K562 (cell line): ENCODE results near the gene PPP1R9B. TPM values are rescaled to one million over a fixed set of nuclear protein-coding genes. Genes with fewer than 3 reads are reported as not detected.

ENCODE experiments used
- BRD4 ChIP-seq: fragments of 200-600 bp; sonication (generic); IDR thresholded peaks from 2 replicates; pipeline ENCODE4 v1.6.1; 2017; ENCODE audit warnings: inconsistent platforms
- BRF1 ChIP-seq: IDR thresholded peaks from 3 replicates; pipeline ENCODE4 v1.6.1; 2011; ENCODE audit warnings: borderline replicate concordance, mild to moderate bottlenecking; ENCODE audit not compliant: insufficient read length; ENCODE audit errors: extremely low read depth
- CGGBP1 ChIP-seq: fragments of 250-450 bp; sonication (Bioruptor Pico); IDR thresholded peaks from 2 replicates; pipeline ENCODE4 v1.9.0; 2021; ENCODE audit warnings: mild to moderate bottlenecking
- CHD2 ChIP-seq: IDR thresholded peaks from 2 replicates; pipeline ENCODE4 v1.6.1; 2011; ENCODE audit warnings: low read depth, low read length
- CREB3 ChIP-seq: fragments of 450-650 bp; conservative IDR thresholded peaks from 2 replicates; pipeline ENCODE4 v1.6.1; 2016; ENCODE audit warnings: missing genetic modification characterization, low read depth, mild to moderate bottlenecking, missing compliant biosample characterization, moderate library complexity
- CREM ChIP-seq: IDR thresholded peaks from 2 replicates; pipeline ENCODE4 v1.6.1; 2014; ENCODE audit warnings: antibody characterized with exemption, low read depth
- HDAC1 ChIP-seq, 2 experiments: fragments of 450-650 bp; IDR thresholded peaks; 2 replicates each; pipeline ENCODE4 v1.6.1; 2016 to 2017; ENCODE audit warnings: inconsistent platforms in 1 of 2, mild to moderate bottlenecking in 1 of 2, moderate library complexity in 1 of 2
- ILF3 ChIP-seq: fragments of 450-650 bp; IDR thresholded peaks from 2 replicates; pipeline ENCODE4 v1.6.1; 2018; ENCODE audit warnings: antibody characterized with exemption, mild to moderate bottlenecking, moderate library complexity, borderline replicate concordance
- KAT8 ChIP-seq: fragments of 450-650 bp; IDR thresholded peaks from 2 replicates; pipeline ENCODE4 v1.6.1; 2016; ENCODE audit warnings: low read depth, mild to moderate bottlenecking
- LEF1 ChIP-seq: fragments of 450-650 bp; IDR thresholded peaks from 2 replicates; pipeline ENCODE4 v1.6.1; 2016; ENCODE audit warnings: mild to moderate bottlenecking
- PCBP1 ChIP-seq: fragments of 200-400 bp; formaldehyde crosslinking; IDR thresholded peaks from 2 replicates; pipeline ENCODE4 v1.6.1; 2018; ENCODE audit warnings: mild to moderate bottlenecking, low read depth, low read length; ENCODE audit not compliant: poor library complexity, severe bottlenecking
- PRDM10 ChIP-seq: fragments of 450-650 bp; IDR thresholded peaks from 2 replicates; pipeline ENCODE4 v1.6.1; 2018; ENCODE audit not compliant: partially characterized antibody
- SMAD3 ChIP-seq: fragments of 450-650 bp; formaldehyde crosslinking; conservative IDR thresholded peaks from 2 replicates; pipeline ENCODE4 v1.4.0; 2020; ENCODE audit warnings: mild to moderate bottlenecking
- STAT6 ChIP-seq: sonication (generic); formaldehyde crosslinking; IDR thresholded peaks from 2 replicates; pipeline ENCODE4 v1.8.1; 2023; ENCODE audit warnings: mild to moderate bottlenecking, missing genetic modification reagents
- ZBTB9 ChIP-seq: fragments of 450-650 bp; formaldehyde crosslinking; IDR thresholded peaks from 2 replicates; pipeline ENCODE4 v1.4.0; 2020; ENCODE audit warnings: mild to moderate bottlenecking, moderate library complexity
- ZNF232 ChIP-seq: sonication (generic); formaldehyde crosslinking; IDR thresholded peaks from 2 replicates; pipeline ENCODE4 v1.8.0; 2022; ENCODE audit warnings: mild to moderate bottlenecking, missing genetic modification reagents
- ZNF644 ChIP-seq: fragments of 200-800 bp; sonication (Bioruptor generic); IDR thresholded peaks from 2 replicates; pipeline ENCODE4 v1.6.1; 2016; ENCODE audit warnings: low read depth, missing genetic modification characterization, missing compliant biosample characterization
- ZNF668 ChIP-seq: fragments of 250-450 bp; sonication (Bioruptor Pico); IDR thresholded peaks from 2 replicates; pipeline ENCODE4 v1.8.0; 2022; ENCODE audit warnings: mild to moderate bottlenecking, inconsistent platforms
- ZNF75A ChIP-seq: fragments of 450-650 bp; formaldehyde crosslinking; IDR thresholded peaks from 2 replicates; pipeline ENCODE4 v1.4.0; 2020; ENCODE audit warnings: mild to moderate bottlenecking
- ZNF785 ChIP-seq: fragments of 250-450 bp; sonication (Bioruptor Pico); IDR thresholded peaks from 2 replicates; pipeline ENCODE4 v1.4.0; 2020; ENCODE audit warnings: mild to moderate bottlenecking
- polyA plus RNA-seq, 8 experiments: library from polyadenylated mRNA; depleted of rRNA in 4 of 8; stranded (reverse) in 5 of 8; unstranded in 3 of 8; fragments of >200 nt; fragmentation: Nextera tagmentation in 2 of 8; fragmentation: Illumina TruSeq in 1 of 8; extraction: Ambion mirVana in 2 of 8; extraction: Trizol in 1 of 8; gene quantifications; 2 replicates each; pipeline versions ENCODE4 v1.2.1 to v1.2.3, GENCODE V29; 2011 to 2014; ENCODE audit warnings: inconsistent platforms in 1 of 8, missing spikeins in 1 of 8
- total RNA-seq, 7 experiments: library from RNA; depleted of rRNA in 6 of 7; stranded (reverse); fragments of >200 nt in 6 of 7; fragmentation: Illumina TruSeq in 2 of 7; extraction: Trizol in 2 of 7; gene quantifications; 2 replicates each; pipeline versions ENCODE4 v1.2.1 to v1.2.3, GENCODE V29; 2011 to 2021; ENCODE audit warnings: low replicate concordance in 1 of 7

Gene PPP1R9B
- total and polyA plus RNA-seq, 9 of the 15 experiments (the other 6 are each of a cell fraction or from before 2014, with no cell fraction given), result 0.10 to 63.5 (median 24.7) TPM

- TF ChIP-seq CREM (peak; percentile 36), ZNF785 (CRISPR knock-in tag) (no peak), ZNF75A (CRISPR knock-in tag) (no peak), ILF3 (no peak), HDAC1 (IDR thresholded peaks at IDR 0.05) (no peak), ZBTB9 (no peak), CREB3 (tag) (no peak), ZNF668 (CRISPR knock-in tag) (no peak), SMAD3 (CRISPR knock-in tag) (no peak), CHD2 (0 out of 2 replicates have a peak, but pooled peaks have one; percentile 26), STAT6 (CRISPR knock-in tag) (no peak), BRD4 (no peak), PRDM10 (no peak), KAT8 (no peak), ZNF644 (no peak), ZNF232 (CRISPR knock-in tag) (no peak), CGGBP1 (CRISPR knock-in tag) (no peak), LEF1 (no peak), BRF1 (no peak), PCBP1 (no peak)
Observed at GRCh38 chr17:50094753-50095619, 55.5 kb downstream of the PPP1R9B start, which contains the start of gene PDK2 (continued).
